Type B pancreatic cell (in vitro differentiated cells): ENCODE results near the gene ARMH2. TPM values are rescaled to one million over a fixed set of nuclear protein-coding genes. Genes with fewer than 3 reads are reported as not detected.

ENCODE experiments used
- total RNA-seq: library from RNA; stranded (reverse); gene quantifications from 2 replicates; pipeline ENCODE4 v1.2.1, GENCODE V29; 2021; ENCODE audit warnings: low replicate concordance

The ARMH2 gene
- total RNA-seq, 1 donor from 2014 or later = not detected

Other genes with a start within 250 kb of the ARMH2 start
- gene KIAA0319, start 152.7 kb downstream of the ARMH2 start, total RNA-seq = 0.29 and 0.39 TPM in 2 replicates
- gene TDP2, start 132.0 kb downstream of the ARMH2 start, total RNA-seq = 42.6 and 44.1 TPM in 2 replicates
- gene ACOT13, start 131.8 kb downstream of the ARMH2 start, total RNA-seq = 22.0 and 24.7 TPM in 2 replicates
- gene C6orf62, start 79.8 kb downstream of the ARMH2 start, total RNA-seq = 77.3 and 77.5 TPM in 2 replicates
- gene GMNN, start 24.0 kb downstream of the ARMH2 start, total RNA-seq = 38.0 and 66.3 TPM in 2 replicates
- 2.1 and 4.2 TPM in 2 replicates for gene RIPOR2, start 137.0 kb upstream of the ARMH2 start, total RNA-seq